GM23338 (cell line): ENCODE results near the gene DDA1.
A peak's percentile ranks its signal among the peaks of the same experiment; 100 is the strongest.

Experiments
- CREB1 ChIP-seq: fragments of 250-450 bp; sonication (Bioruptor Pico); IDR thresholded peaks from 2 replicates; pipeline ENCODE4 v1.5.0; 2020; ENCODE audit warnings: low read depth, mild to moderate bottlenecking, moderate library complexity
- CTCF ChIP-seq, 2 experiments: fragments of 200-600 bp in 1 of 2; sonication (generic) in 1 of 2; conservative IDR thresholded peaks; 2 replicates each; pipeline versions ENCODE4 v1.5.1 to v1.6.1; 2016 to 2017; ENCODE audit warnings: antibody characterized with exemption in 2 of 2, low read depth in 2 of 2, mild to moderate bottlenecking in 2 of 2, moderate library complexity in 1 of 2
- ETS1 ChIP-seq: IDR thresholded peaks from 2 replicates; pipeline ENCODE4 v1.6.1; 2016; ENCODE audit warnings: antibody characterized with exemption
- EZH2 ChIP-seq: fragments of 200-600 bp; sonication (generic); IDR thresholded peaks from one replicate; pipeline ENCODE4 v1.8.0; 2017; ENCODE audit warnings: antibody characterized with exemption, mild to moderate bottlenecking, low read depth; ENCODE audit not compliant: unreplicated experiment
- EZH2phosphoT487 ChIP-seq: fragments of 200-600 bp; sonication (generic); IDR thresholded peaks from one replicate; pipeline ENCODE4 v1.8.1; 2018; ENCODE audit warnings: antibody characterized with exemption; ENCODE audit not compliant: unreplicated experiment
- NANOG ChIP-seq: IDR thresholded peaks from 2 replicates; pipeline ENCODE4 v1.6.1; 2016; ENCODE audit warnings: antibody characterized with exemption, borderline replicate concordance
- POLR2AphosphoS5 ChIP-seq: IDR thresholded peaks from 2 replicates; pipeline ENCODE4 v1.6.1; 2016; ENCODE audit warnings: antibody characterized with exemption, low read depth
- REST ChIP-seq: IDR thresholded peaks from one replicate; pipeline ENCODE4 v1.6.1; 2018; ENCODE audit warnings: antibody characterized with exemption; ENCODE audit not compliant: unreplicated experiment
- STAT1 ChIP-seq: IDR thresholded peaks from one replicate; pipeline ENCODE4 v1.6.1; 2016; ENCODE audit warnings: antibody characterized with exemption; ENCODE audit not compliant: unreplicated experiment
- ZNF114 ChIP-seq: fragments of 250-450 bp; sonication (Bioruptor Pico); IDR thresholded peaks from 2 replicates; pipeline ENCODE4 v1.5.0; 2020; ENCODE audit warnings: mild to moderate bottlenecking, moderate library complexity
- ZNF331 ChIP-seq: fragments of 250-450 bp; sonication (Bioruptor Pico); IDR thresholded peaks from 2 replicates; pipeline ENCODE4 v1.5.0; 2020; ENCODE audit warnings: low read depth, mild to moderate bottlenecking, moderate library complexity

- TF ChIP-seq EZH2phosphoT487: no peak
- no peak for TF ChIP-seq EZH2
- TF ChIP-seq CTCF (conservative IDR thresholded peaks at IDR 0.05; ENCODE audit: low read depth in 2 of 2): peak in 1 of 2 experiments; percentile 28; a peak in 1 of 4 replicates
- TF ChIP-seq POLR2AphosphoS5: no peak
- TF ChIP-seq ETS1: no peak
- no peak for TF ChIP-seq REST
- no peak for TF ChIP-seq ZNF331
- TF ChIP-seq STAT1: no peak
- TF ChIP-seq CREB1: no peak
- no peak for TF ChIP-seq ZNF114 (CRISPR knock-in tag)
- TF ChIP-seq NANOG: no peak
Measured at GRCh38 chr19:17296273-17296672, 13.1 kb upstream of the DDA1 start.
